GM19467 (cell line): ENCODE data around the gene CAMTA2.

Experiments used
- ATAC-seq: cut with Tn5 transposase; IDR thresholded peaks from one replicate; pipeline ENCODE4 v1.9.1; 2021; ENCODE audit warnings: mild to moderate bottlenecking, moderate library complexity; ENCODE audit not compliant: unreplicated experiment

The CAMTA2 gene

GRCh38 chr17:5002121-5002788, 14.8 kb upstream of the CAMTA2 start:
- no peak for ATAC-seq

GRCh38 chr17:5000237-5000639, 12.8 kb upstream of the CAMTA2 start:
- ATAC-seq = no peak

- no peak for ATAC-seq
Measured at GRCh38 chr17:4999430-5000093, 12.1 kb upstream of the CAMTA2 start.

- ATAC-seq = no peak
Measured at GRCh38 chr17:4998732-4999429, 11.4 kb upstream of the CAMTA2 start.

GRCh38 chr17:4998027-4998731, 10.7 kb upstream of the CAMTA2 start:
- peak; percentile 3 for ATAC-seq

- ATAC-seq = peak; percentile 79
Measured at GRCh38 chr17:4997302-4998026, 10.0 kb upstream of the CAMTA2 start, which contains the start of the genes INCA1 and KIF1C. Gene INCA1 (minus strand): TSS chr17:4997522. CDS start chr17:4994437, 3,085 bp downstream. Gene KIF1C (plus strand): TSS chr17:4997950. CDS start chr17:5000247, 2,297 bp downstream.

GRCh38 chr17:4994081-4994595, 6.7 kb upstream of the CAMTA2 start:
- ATAC-seq = no peak

GRCh38 chr17:4987767-4988567, 492 bp upstream of the CAMTA2 start:
- no peak for ATAC-seq

- ATAC-seq = no peak
Measured at GRCh38 chr17:4986403-4986802, 1.1 kb downstream of the CAMTA2 start.

- no peak for ATAC-seq
Measured at GRCh38 chr17:4982305-4982704, 5.2 kb downstream of the CAMTA2 start.

- no peak for ATAC-seq
Measured at GRCh38 chr17:4980644-4981216, 6.7 kb downstream of the CAMTA2 start.

- no peak for ATAC-seq
Measured at GRCh38 chr17:4978726-4979125, 8.7 kb downstream of the CAMTA2 start.

GRCh38 chr17:4974115-4974670, 13.3 kb downstream of the CAMTA2 start:
- ATAC-seq = no peak

- ATAC-seq = no peak
Measured at GRCh38 chr17:4973256-4974114, 14.0 kb downstream of the CAMTA2 start.

- no peak for ATAC-seq
Measured at GRCh38 chr17:4972752-4973151, 14.7 kb downstream of the CAMTA2 start.

- no peak for ATAC-seq
Measured at GRCh38 chr17:4972322-4972721, 15.2 kb downstream of the CAMTA2 start.

GRCh38 chr17:4971826-4972225, 15.6 kb downstream of the CAMTA2 start:
- no peak for ATAC-seq

GRCh38 chr17:4970273-4970672, 17.2 kb downstream of the CAMTA2 start:
- no peak for ATAC-seq
